ENCODE results near the gene PSME3IP1.

Gene PSME3IP1

GRCh38 chr16:57167538-57167937 is 18.3 kb downstream of the PSME3IP1 start:
- no peak for DNase-seq (ENCODE audit: low read depth)

GRCh38 chr16:57166951-57167350 is 18.9 kb downstream of the PSME3IP1 start:
- DNase-seq (ENCODE audit: low read depth): no peak

- no peak for DNase-seq (ENCODE audit: low read depth)
These were observed 19.4 kb downstream of the PSME3IP1 start for GRCh38 chr16:57166451-57166850.

- no peak for DNase-seq (ENCODE audit: low read depth)
These were observed 19.9 kb downstream of the PSME3IP1 start for GRCh38 chr16:57165938-57166337.

GRCh38 chr16:57165483-57165882 is 20.4 kb downstream of the PSME3IP1 start:
- no peak for DNase-seq (ENCODE audit: low read depth)

- no peak for DNase-seq (ENCODE audit: low read depth)
These were observed 22.0 kb downstream of the PSME3IP1 start for GRCh38 chr16:57163842-57164241.

- DNase-seq (ENCODE audit: low read depth): no peak
These were observed 26.4 kb downstream of the PSME3IP1 start for GRCh38 chr16:57159447-57159846.

GRCh38 chr16:57157533-57157932 is 28.3 kb downstream of the PSME3IP1 start:
- no peak for DNase-seq (ENCODE audit: low read depth)

GRCh38 chr16:57156351-57156703 is 29.5 kb downstream of the PSME3IP1 start:
- no peak for DNase-seq (ENCODE audit: low read depth)

GRCh38 chr16:57155702-57156350 is 30.0 kb downstream of the PSME3IP1 start:
- no peak for DNase-seq (ENCODE audit: low read depth)

GRCh38 chr16:57153841-57154240 is 32.0 kb downstream of the PSME3IP1 start:
- DNase-seq (ENCODE audit: low read depth): no peak

GRCh38 chr16:57152096-57153093 is 33.4 kb downstream of the PSME3IP1 start:
- DNase-seq (ENCODE audit: low read depth): no peak

GRCh38 chr16:57151369-57151768 is 34.5 kb downstream of the PSME3IP1 start:
- no peak for DNase-seq (ENCODE audit: low read depth)

- DNase-seq (ENCODE audit: low read depth): no peak
These were observed 35.0 kb downstream of the PSME3IP1 start for GRCh38 chr16:57150682-57151330.

- no peak for DNase-seq (ENCODE audit: low read depth)
These were observed 36.4 kb downstream of the PSME3IP1 start for GRCh38 chr16:57149391-57149790.

- no peak for DNase-seq (ENCODE audit: low read depth)
These were observed 37.4 kb downstream of the PSME3IP1 start for GRCh38 chr16:57148481-57148880.

GRCh38 chr16:57147381-57148221 is 38.2 kb downstream of the PSME3IP1 start:
- no peak for DNase-seq (ENCODE audit: low read depth)

- no peak for DNase-seq (ENCODE audit: low read depth)
These were observed 39.1 kb downstream of the PSME3IP1 start for GRCh38 chr16:57146735-57147134.

- no peak for DNase-seq (ENCODE audit: low read depth)
These were observed 39.7 kb downstream of the PSME3IP1 start for GRCh38 chr16:57146040-57146647.

GRCh38 chr16:57145046-57146021 is 40.5 kb downstream of the PSME3IP1 start:
- no peak for DNase-seq (ENCODE audit: low read depth)
